Activated T-helper 9 cell treated with anti-CD3 and anti-CD28 coated beads, Interleukin-2, amount 50 U/mL, for 16 hours (primary cell): ENCODE measurements around the gene TTLL12.

ENCODE experiments used
- DNase-seq: peaks from one replicate; pipeline ENCODE4 v3.0.0-alpha.2; 2020; ENCODE audit warnings: low read depth

Gene TTLL12

GRCh38 chr22:43172191-43172590 lies 14.7 kb downstream of the TTLL12 start:
- no peak for DNase-seq

DNA sequence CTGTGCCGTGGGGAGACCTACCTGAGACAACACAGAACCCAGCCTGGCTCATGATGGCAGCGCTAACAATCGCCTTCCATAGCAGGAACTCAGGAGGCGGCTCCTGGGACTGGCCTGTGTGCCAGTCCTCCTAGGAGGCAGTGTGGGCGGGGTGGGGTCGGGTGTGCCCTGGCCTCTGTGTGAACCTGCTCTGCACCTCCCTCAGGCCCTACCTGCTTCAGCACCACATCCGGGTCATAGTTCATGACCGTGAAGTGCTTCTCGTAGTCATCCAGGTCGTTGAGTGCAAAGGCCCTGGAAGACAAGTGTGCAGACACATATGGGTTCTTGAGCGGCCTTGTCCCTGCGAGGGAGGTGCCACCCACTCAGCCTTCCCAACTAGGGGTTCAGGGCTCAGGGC lies 15.3 kb downstream of the TTLL12 start:
- DNase-seq, result no peak

- no peak for DNase-seq
These were observed 15.9 kb downstream of the TTLL12 start for GRCh38 chr22:43171019-43171491.

GRCh38 chr22:43170131-43170480 lies 16.8 kb downstream of the TTLL12 start:
- DNase-seq, result no peak

DNA sequence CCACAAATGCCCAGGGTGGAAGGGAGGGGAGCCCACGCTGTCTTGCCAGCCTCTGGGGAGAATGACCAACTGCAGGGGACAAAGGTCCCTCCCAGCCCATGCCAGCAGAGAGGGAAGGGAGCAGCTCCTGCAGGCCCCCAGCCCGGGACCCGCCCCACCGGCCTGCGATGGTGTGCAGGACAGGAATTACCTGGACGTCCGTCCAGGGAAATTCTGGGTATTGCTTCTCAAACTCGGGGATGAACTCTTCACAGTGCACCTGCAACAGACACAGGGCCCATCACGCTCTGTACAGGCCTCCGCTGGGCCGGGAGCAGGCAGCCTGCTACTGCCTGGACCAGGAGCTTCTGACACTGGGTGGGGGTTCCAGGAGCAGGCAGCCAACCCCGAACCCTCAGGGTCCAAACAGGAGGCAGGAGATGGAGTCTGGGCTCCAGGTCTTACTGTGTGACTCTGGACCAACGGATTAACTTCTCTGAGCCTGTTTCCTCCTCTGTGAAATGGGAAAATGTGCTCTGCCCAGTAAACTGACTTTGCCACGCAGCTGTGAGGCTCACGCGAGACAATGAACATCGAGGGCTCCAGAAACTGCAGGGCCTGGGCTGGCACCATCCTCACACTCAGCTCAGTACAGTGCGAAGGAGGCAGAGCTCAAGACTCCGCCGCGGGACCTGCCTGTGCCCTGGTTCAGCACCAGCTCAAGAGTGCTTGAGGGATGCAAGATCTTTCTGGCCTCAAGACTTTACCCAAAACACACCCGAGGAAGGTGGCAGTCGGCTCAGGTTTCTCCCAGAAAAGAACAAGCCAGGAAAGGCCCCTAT lies 17.4 kb downstream of the TTLL12 start:
- no peak for DNase-seq

- DNase-seq, result no peak
These were observed 18.2 kb downstream of the TTLL12 start for GRCh38 chr22:43168471-43169309.

- DNase-seq, result no peak
These were observed 19.8 kb downstream of the TTLL12 start for GRCh38 chr22:43167001-43167589.

DNA sequence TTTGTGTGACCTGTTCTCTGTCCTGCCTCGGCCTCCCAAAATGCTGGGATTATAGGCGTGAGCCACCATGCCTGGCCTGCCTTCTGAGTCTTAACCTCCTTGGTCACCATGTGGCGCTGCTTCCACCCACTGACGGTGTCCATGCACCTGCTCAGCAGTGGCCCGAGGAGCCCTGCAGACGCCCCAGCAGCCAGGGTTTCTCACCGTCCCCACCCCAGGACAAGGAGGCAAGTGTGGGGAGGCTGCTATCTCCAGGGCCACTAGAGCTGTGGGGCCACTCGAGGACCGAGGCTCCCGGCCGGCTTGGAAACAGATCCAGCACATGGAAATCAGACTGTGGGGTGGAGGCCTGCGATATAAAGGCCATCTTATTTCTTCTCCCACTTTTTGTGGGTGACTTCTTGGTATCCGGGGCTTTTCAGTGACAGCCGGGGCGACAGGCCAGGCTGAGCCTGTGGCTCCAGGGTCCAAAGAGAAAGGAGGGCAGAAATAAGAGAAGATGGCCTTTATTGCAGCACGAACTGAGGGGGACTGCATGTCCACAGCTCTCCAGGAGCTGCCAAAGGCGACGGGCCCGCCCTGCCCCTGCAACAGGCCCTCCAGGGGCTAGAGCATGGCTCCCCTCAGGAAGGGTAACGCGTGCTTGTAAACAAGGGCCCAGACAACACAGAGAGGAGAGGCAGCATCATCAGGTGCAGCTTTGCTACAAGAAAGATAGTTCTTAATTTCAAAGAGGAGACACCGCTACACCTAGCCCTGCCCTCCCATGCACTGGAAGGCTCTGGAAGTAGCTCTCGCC lies 20.6 kb downstream of the TTLL12 start:
- DNase-seq, result no peak

DNA sequence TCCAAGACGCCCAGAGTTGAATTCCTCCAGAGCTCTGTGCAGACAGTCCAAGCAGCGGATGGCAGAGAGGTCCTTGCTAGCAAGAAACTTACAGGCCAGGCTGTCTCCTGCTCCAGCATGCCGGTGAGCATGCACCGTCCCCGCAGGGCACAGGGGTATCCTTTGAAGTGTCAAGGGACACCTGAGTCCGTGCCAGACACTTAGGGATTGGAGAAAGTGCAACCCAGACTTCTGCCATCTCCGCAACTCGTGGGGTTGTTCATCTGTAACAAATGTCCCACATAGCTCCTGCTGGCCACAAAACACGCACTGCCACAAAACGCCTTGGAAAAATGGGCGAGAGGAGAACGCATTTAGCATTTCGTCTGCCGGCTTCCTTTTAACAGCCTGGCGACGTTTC lies 22.3 kb downstream of the TTLL12 start:
- DNase-seq, result no peak

- DNase-seq, result no peak
These were observed 23.6 kb downstream of the TTLL12 start for GRCh38 chr22:43163241-43163795.

DNA sequence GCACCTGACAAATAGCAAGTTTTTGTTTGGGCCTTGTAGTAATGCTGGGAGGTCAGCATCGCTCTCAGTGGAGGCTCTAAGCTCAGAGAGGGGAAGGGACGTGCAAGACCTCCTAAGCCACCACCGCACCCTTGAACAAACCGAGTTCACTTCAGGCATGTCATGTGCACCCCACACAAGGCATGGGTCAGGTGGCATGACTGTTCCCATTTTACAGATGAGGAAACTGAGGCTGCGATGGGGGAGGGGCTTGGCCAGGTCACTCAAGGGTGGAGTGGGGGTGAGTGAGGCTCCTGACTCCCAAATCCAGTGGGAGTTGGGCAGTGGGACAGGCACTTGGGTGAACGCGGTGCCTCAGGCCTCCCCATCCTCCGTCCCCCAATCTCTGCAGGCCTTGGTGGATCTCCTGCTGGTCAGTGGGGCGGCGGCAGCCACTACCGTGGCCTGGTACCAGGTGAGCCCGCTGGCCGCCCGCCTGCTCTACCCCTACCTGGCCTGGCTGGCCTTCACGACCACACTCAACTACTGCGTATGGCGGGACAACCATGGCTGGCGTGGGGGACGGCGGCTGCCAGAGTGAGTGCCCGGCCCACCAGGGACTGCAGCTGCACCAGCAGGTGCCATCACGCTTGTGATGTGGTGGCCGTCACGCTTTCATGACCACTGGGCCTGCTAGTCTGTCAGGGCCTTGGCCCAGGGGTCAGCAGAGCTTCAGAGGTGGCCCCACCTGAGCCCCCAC lies 24.4 kb downstream of the TTLL12 start:
- no peak for DNase-seq

DNA sequence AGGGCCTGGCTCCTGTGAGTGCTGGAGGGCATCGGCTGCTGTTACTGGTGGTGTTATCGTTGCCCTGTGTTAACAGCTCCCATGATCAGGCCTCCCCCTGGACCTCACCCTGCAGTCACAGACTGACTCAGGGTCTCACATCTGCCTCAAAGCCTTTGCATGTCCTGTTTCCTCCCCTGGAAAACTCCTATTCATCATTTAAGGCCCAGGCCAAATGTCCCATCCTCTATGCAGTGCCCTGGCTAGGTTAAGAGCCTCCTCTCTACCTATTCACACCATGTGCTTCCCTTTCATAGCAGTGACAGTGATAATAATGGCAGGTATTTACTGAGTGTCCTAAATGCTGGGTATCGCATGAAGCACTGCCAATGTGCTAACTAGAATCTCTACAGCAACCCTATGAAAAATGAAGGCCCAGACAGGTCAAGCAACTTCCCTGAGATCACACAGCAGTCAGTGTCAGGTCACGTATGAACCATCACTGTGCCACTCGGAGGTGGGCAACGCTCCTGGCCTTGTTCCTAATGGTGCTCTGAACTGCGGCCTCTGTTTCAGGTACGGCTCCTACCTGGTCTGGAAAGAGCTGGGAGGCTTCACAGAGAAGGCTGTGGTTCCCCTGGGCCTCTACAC lies 26.3 kb downstream of the TTLL12 start:
- no peak for DNase-seq

GRCh38 chr22:43159484-43160178 lies 27.3 kb downstream of the TTLL12 start:
- DNase-seq, result no peak

GRCh38 chr22:43158778-43159483 lies 28.0 kb downstream of the TTLL12 start:
- no peak for DNase-seq

- no peak for DNase-seq
These were observed 28.9 kb downstream of the TTLL12 start for GRCh38 chr22:43157874-43158546.

- no peak for DNase-seq
These were observed 30.5 kb downstream of the TTLL12 start for GRCh38 chr22:43156413-43156812.

- DNase-seq, result no peak
These were observed 31.1 kb downstream of the TTLL12 start for GRCh38 chr22:43155789-43156188.

- no peak for DNase-seq
These were observed 31.9 kb downstream of the TTLL12 start for GRCh38 chr22:43154887-43155536.
